Measurements from ENCODE around the gene DCHS2.
A peak's percentile ranks its signal among the peaks of the same experiment; 100 is the strongest.

The DCHS2 gene

GRCh38 chr4:154317201-154317999 is 174.2 kb downstream of the DCHS2 start:
- DNase-seq: no peak

GRCh38 chr4:154315741-154316140 is 175.9 kb downstream of the DCHS2 start:
- no peak for DNase-seq

- DNase-seq: peak in 9 of 56 donors; percentile 0 to 31 (median 14)
Observed at GRCh38 chr4:154314248-154314647, 177.4 kb downstream of the DCHS2 start.

- no peak for DNase-seq
Observed at GRCh38 chr4:154313004-154313585, 178.5 kb downstream of the DCHS2 start.

- no peak for DNase-seq
Observed at GRCh38 chr4:154312246-154312645, 179.4 kb downstream of the DCHS2 start.

- DNase-seq: no peak
Observed at GRCh38 chr4:154310578-154310977, 181.0 kb downstream of the DCHS2 start.

GRCh38 chr4:154308207-154308606 is 183.4 kb downstream of the DCHS2 start:
- DNase-seq: no peak

- DNase-seq: no peak
Observed at GRCh38 chr4:154307451-154307850, 184.1 kb downstream of the DCHS2 start.

- DNase-seq: no peak
Observed at GRCh38 chr4:154305616-154306015, 186.0 kb downstream of the DCHS2 start.

GRCh38 chr4:154304679-154305078 is 186.9 kb downstream of the DCHS2 start:
- no peak for DNase-seq

GRCh38 chr4:154294652-154295350 is 196.8 kb downstream of the DCHS2 start:
- DNase-seq: no peak

- no peak for DNase-seq
Observed at GRCh38 chr4:154293427-154293826, 198.2 kb downstream of the DCHS2 start.

- no peak for DNase-seq
Observed at GRCh38 chr4:154292589-154292988, 199.0 kb downstream of the DCHS2 start.

GRCh38 chr4:154277172-154277571 is 214.4 kb downstream of the DCHS2 start:
- no peak for DNase-seq

GRCh38 chr4:154276496-154276895 is 215.1 kb downstream of the DCHS2 start:
- no peak for DNase-seq

- DNase-seq: no peak
Observed at GRCh38 chr4:154254999-154255398, 236.6 kb downstream of the DCHS2 start.

GRCh38 chr4:154234576-154234975 is 257.0 kb downstream of the DCHS2 start:
- DNase-seq: no peak

- DNase-seq: no peak
Observed at GRCh38 chr4:154231806-154232478, 259.7 kb downstream of the DCHS2 start.

- no peak for DNase-seq
Observed at GRCh38 chr4:154230723-154231122, 260.9 kb downstream of the DCHS2 start.

GRCh38 chr4:154230091-154230490 is 261.5 kb downstream of the DCHS2 start:
- DNase-seq: no peak

- no peak for DNase-seq
Observed at GRCh38 chr4:154222875-154223274, 268.7 kb downstream of the DCHS2 start.

- no peak for DNase-seq
Observed at GRCh38 chr4:154218051-154218450, 273.5 kb downstream of the DCHS2 start.
